ENCODE results near the gene DNAH17. TPM values are rescaled to one million over a fixed set of nuclear protein-coding genes. Genes with fewer than 3 reads are reported as not detected.

The DNAH17 gene
- total RNA-seq, 2 experiments from 2014 or later = 0.41 to 0.45 TPM

DNA sequence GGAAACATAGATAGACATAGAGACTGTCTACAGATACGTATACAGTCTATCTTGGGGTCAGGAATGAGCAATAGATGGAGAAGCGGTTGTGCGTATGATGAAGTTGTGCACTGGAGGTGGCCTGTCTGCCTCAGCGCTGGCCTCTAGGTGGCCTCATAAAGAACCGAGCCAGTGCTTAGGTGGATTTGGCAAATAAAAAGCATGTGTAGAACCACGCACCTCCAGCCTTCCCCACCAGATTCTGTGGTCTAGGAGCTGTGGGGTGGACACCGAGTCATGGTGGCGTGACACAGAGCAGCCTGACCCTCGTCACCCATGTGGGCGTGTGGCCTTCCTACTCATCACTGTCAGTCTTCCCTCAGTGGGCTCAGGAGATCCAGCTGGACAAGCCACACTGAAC lies 164.8 kb downstream of the DNAH17 start:
- H3K4me3 Mint-ChIP-seq = no peak overlapping the region
- ChIA-PET POLR2A (interaction anchor here (0.6 to 1.1 kb wide), 3 partner anchors 11 to 50 kb away, joined by 3 read pairs; no protein-coding TSS in a partner anchor), CTCF (interaction anchor here (0.7 to 3.5 kb wide), 10 partner anchors 11 to 162 kb away, joined by 3 to 15 read pairs (median 4); no protein-coding TSS in a partner anchor)
- DNase-seq (peak; percentile 68), ATAC-seq (peak; percentile 32)
- peak overlapping the region; percentile 90 for H3K27ac Mint-ChIP-seq
- H3K27me3 Mint-ChIP-seq = no peaks in the 10 kb centered on the region
- TF ChIP-seq, protein P1, sequence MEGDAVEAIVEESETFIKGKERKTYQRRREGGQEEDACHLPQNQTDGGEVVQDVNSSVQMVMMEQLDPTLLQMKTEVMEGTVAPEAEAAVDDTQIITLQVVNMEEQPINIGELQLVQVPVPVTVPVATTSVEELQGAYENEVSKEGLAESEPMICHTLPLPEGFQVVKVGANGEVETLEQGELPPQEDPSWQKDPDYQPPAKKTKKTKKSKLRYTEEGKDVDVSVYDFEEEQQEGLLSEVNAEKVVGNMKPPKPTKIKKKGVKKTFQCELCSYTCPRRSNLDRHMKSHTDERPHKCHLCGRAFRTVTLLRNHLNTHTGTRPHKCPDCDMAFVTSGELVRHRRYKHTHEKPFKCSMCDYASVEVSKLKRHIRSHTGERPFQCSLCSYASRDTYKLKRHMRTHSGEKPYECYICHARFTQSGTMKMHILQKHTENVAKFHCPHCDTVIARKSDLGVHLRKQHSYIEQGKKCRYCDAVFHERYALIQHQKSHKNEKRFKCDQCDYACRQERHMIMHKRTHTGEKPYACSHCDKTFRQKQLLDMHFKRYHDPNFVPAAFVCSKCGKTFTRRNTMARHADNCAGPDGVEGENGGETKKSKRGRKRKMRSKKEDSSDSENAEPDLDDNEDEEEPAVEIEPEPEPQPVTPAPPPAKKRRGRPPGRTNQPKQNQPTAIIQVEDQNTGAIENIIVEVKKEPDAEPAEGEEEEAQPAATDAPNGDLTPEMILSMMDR (IDR thresholded peaks at IDR 0.05) = peak; percentile 56
- no peaks in the 10 kb centered on the region for H3K9me3 Mint-ChIP-seq
- intact Hi-C loops (cut with micrococcal nuclease) = no loop called here
- H3K4me1 Mint-ChIP-seq (ENCODE audit: low read depth) = peaks cover 66% of the 10 kb centered on the region
- peaks cover 34% of the 10 kb centered on the region for H3K36me3 Mint-ChIP-seq (ENCODE audit: low read depth)

GRCh38 chr17:78411241-78411857 lies 165.8 kb downstream of the DNAH17 start:
- intact Hi-C loops (cut with micrococcal nuclease) = no loop called here
- Mint-ChIP-seq H3K9me3 (no peaks in the 10 kb centered on the region), H3K27me3 (no peaks in the 10 kb centered on the region), H3K36me3 (ENCODE audit: low read depth) (peaks cover 32% of the 10 kb centered on the region), H3K4me3 (no peak overlapping the region), H3K4me1 (ENCODE audit: low read depth) (peaks cover 66% of the 10 kb centered on the region), H3K27ac (peak overlapping the region; percentile 70)
- ChIA-PET POLR2A (interaction anchor here (0.8 to 1.1 kb wide), 3 partner anchors 10 to 47 kb away, joined by 3 to 4 read pairs (median 3); no protein-coding TSS in a partner anchor), CTCF (interaction anchor here (0.7 to 3.5 kb wide), 8 partner anchors 10 to 50 kb away, joined by 3 to 15 read pairs (median 4); no protein-coding TSS in a partner anchor)
- DNase-seq (no peak), ATAC-seq (no peak)
- TF ChIP-seq, protein P1 (IDR thresholded peaks at IDR 0.05) = no peak

- Mint-ChIP-seq H3K27me3 (no peaks in the 10 kb centered on the region), H3K4me1 (ENCODE audit: low read depth) (peaks cover 50% of the 10 kb centered on the region), H3K4me3 (no peak overlapping the region), H3K9me3 (no peaks in the 10 kb centered on the region), H3K36me3 (ENCODE audit: low read depth) (peaks cover 35% of the 10 kb centered on the region), H3K27ac (peak overlapping the region; percentile 9)
- DNase-seq = no peak
- ATAC-seq = no peak
- CTCF ChIA-PET = interaction anchor here (3.5 kb wide), 1 partner anchor 48 kb away, joined by 15 read pairs; no protein-coding TSS in a partner anchor
- intact Hi-C loops (cut with micrococcal nuclease) = no loop called here
- POLR2A ChIA-PET = no interaction called here
- TF ChIP-seq, protein P1 (IDR thresholded peaks at IDR 0.05) = no peak
Measured at GRCh38 chr17:78409191-78409928, 167.8 kb downstream of the DNAH17 start.

- Mint-ChIP-seq H3K27ac (peak overlapping the region; percentile 59), H3K36me3 (ENCODE audit: low read depth) (peaks cover 40% of the 10 kb centered on the region), H3K4me1 (ENCODE audit: low read depth) (peaks cover 42% of the 10 kb centered on the region), H3K27me3 (no peaks in the 10 kb centered on the region), H3K4me3 (no peak overlapping the region), H3K9me3 (no peaks in the 10 kb centered on the region)
- intact Hi-C loops (cut with micrococcal nuclease) = no loop called here
- ATAC-seq = no peak
- TF ChIP-seq, protein P1 (IDR thresholded peaks at IDR 0.05) = no peak
- ChIA-PET CTCF (no interaction called here), POLR2A (interaction anchor here (0.7 kb wide), 1 partner anchor 59 kb away, joined by 3 read pairs; no protein-coding TSS in a partner anchor)
- no peak for DNase-seq
Measured at GRCh38 chr17:78408476-78409050, 168.6 kb downstream of the DNAH17 start.
